Neural progenitor cell (in vitro differentiated cells): ENCODE results near the gene NFS1. TPM values are rescaled to one million over a fixed set of nuclear protein-coding genes. Genes with fewer than 3 reads are reported as not detected.
A peak's percentile ranks its signal among the peaks of the same experiment; 100 is the strongest.

Source experiments
- DNase-seq: peaks from one replicate; pipeline ENCODE4 v3.0.0-alpha.2; 2016; ENCODE audit warnings: low spot score
- H2AFZ ChIP-seq: fragments of 200-600 bp; sonication (generic); replicated peaks from 2 replicates; pipeline ENCODE4 v1.6.1; 2016; ENCODE audit warnings: antibody characterized with exemption
- H3F3A ChIP-seq: fragments of 200-600 bp; sonication (generic); 2 replicates; pipeline ENCODE4 v1.6.1; 2016; ENCODE audit warnings: antibody characterized with exemption, low read depth
- H3K27ac ChIP-seq: fragments of 200-600 bp; sonication (generic); 2 replicates; pipeline ENCODE4 v1.5.1; 2016; ENCODE audit warnings: mild to moderate bottlenecking
- H3K27me3 ChIP-seq: fragments of 200-600 bp; sonication (generic); 2 replicates; pipeline ENCODE4 v1.6.1; 2016; ENCODE audit warnings: mild to moderate bottlenecking, moderate library complexity
- H3K36me3 ChIP-seq: fragments of 200-600 bp; sonication (generic); 2 replicates; pipeline ENCODE4 v1.5.1; 2016
- H3K4me1 ChIP-seq: fragments of 200-600 bp; sonication (generic); 2 replicates; pipeline ENCODE4 v1.6.1; 2016; ENCODE audit warnings: mixed run types
- H3K4me2 ChIP-seq: fragments of 200-600 bp; sonication (generic); 2 replicates; pipeline ENCODE4 v1.6.1; 2016
- H3K4me3 ChIP-seq: fragments of 200-600 bp; sonication (generic); 2 replicates; pipeline ENCODE4 v1.5.1; 2016
- H3K79me2 ChIP-seq: fragments of 200-600 bp; sonication (generic); 2 replicates; pipeline ENCODE4 v1.6.1; 2016; ENCODE audit warnings: low read depth
- H3K9ac ChIP-seq: fragments of 200-600 bp; sonication (generic); 2 replicates; pipeline ENCODE4 v1.6.1; 2016
- H3K9me3 ChIP-seq: fragments of 200-600 bp; sonication (generic); 2 replicates; pipeline ENCODE4 v1.5.1; 2016; ENCODE audit warnings: low read depth
- H4K20me1 ChIP-seq: fragments of 200-600 bp; sonication (generic); 2 replicates; pipeline ENCODE4 v1.6.1; 2016; ENCODE audit warnings: low read depth
- H3K27ac Mint-ChIP-seq: 3 replicates; pipeline ENCODE4 v1.8.0; 2021; ENCODE audit warnings: mixed read lengths
- H3K27me3 Mint-ChIP-seq: 2 replicates; pipeline ENCODE4 v1.8.0; 2022; ENCODE audit warnings: low read depth, mild to moderate bottlenecking, inconsistent platforms, moderate library complexity, mixed read lengths; ENCODE audit not compliant: insufficient read depth
- H3K36me3 Mint-ChIP-seq: 3 replicates; pipeline ENCODE4 v1.8.0; 2021; ENCODE audit warnings: mixed read lengths
- H3K4me1 Mint-ChIP-seq: 3 replicates; pipeline ENCODE4 v1.8.0; 2021; ENCODE audit warnings: mixed read lengths
- H3K4me3 Mint-ChIP-seq: 3 replicates; pipeline ENCODE4 v1.8.0; 2021; ENCODE audit warnings: mild to moderate bottlenecking, moderate library complexity, mixed read lengths
- H3K9me3 Mint-ChIP-seq: 3 replicates; pipeline ENCODE4 v1.8.0; 2020; ENCODE audit warnings: mixed read lengths
- CTCF ChIP-seq: fragments of 200-600 bp; sonication (generic); IDR thresholded peaks from 2 replicates; pipeline ENCODE4 v1.5.1; 2017; ENCODE audit warnings: antibody characterized with exemption, mild to moderate bottlenecking
- EZH2 ChIP-seq: fragments of 200-600 bp; sonication (generic); IDR thresholded peaks from 2 replicates; pipeline ENCODE4 v1.6.1; 2017; ENCODE audit warnings: antibody characterized with exemption, mild to moderate bottlenecking, moderate library complexity
- EZH2phosphoT487 ChIP-seq: fragments of 200-600 bp; sonication (generic); IDR thresholded peaks from 2 replicates; pipeline ENCODE4 v1.6.1; 2017; ENCODE audit warnings: antibody characterized with exemption
- total RNA-seq: library from RNA; depleted of rRNA; stranded (reverse); fragments of >200 nt; gene quantifications from 2 replicates; pipeline ENCODE4 v1.2.3, GENCODE V29; 2015; ENCODE audit warnings: low replicate concordance

Gene NFS1
- total RNA-seq, 1 donor from 2014 or later, result 21.7 TPM

- no peak overlapping the region for H3K27ac ChIP-seq
- peaks cover 35% of the 10 kb centered on the region for H4K20me1 ChIP-seq
- peak overlapping the region; percentile 79 for H3K4me3 ChIP-seq
- DNase-seq, result peak; percentile 13
- H3F3A ChIP-seq, result peaks cover 26% of the 10 kb centered on the region
- Mint-ChIP-seq H3K36me3 (peaks cover 25% of the 10 kb centered on the region), H3K4me3 (peak overlapping the region; percentile 95), H3K9me3 (no peaks in the 10 kb centered on the region), H3K4me1 (peaks cover 29% of the 10 kb centered on the region), H3K27me3 (peaks cover 8% of the 10 kb centered on the region), H3K27ac (peak overlapping the region; percentile 95)
- no peak overlapping the region for H2AFZ ChIP-seq
- H3K9ac ChIP-seq, result peak overlapping the region; percentile 88
- H3K4me2 ChIP-seq, result peak overlapping the region; percentile 87
- TF ChIP-seq EZH2 (no peak), CTCF (no peak), EZH2phosphoT487 (no peak)
- no peaks in the 10 kb centered on the region for H3K9me3 ChIP-seq
- H3K36me3 ChIP-seq, result peaks cover 26% of the 10 kb centered on the region
- H3K79me2 ChIP-seq, result peaks cover 48% of the 10 kb centered on the region
- H3K27me3 ChIP-seq, result no peaks in the 10 kb centered on the region
- peaks cover 21% of the 10 kb centered on the region for H3K4me1 ChIP-seq
Observed at GRCh38 chr20:35742741-35743523, 43.8 kb upstream of the NFS1 start.

GRCh38 chr20:35741892-35742740 lies 43.0 kb upstream of the NFS1 start, which contains the start of gene RBM39:
RBM39 (minus strand) TSS chr20:35742260; CDS start chr20:35740874, 1,386 bp downstream.
- DNase-seq, result peak; percentile 100
- Histone ChIP-seq H3K79me2 (peaks cover 56% of the 10 kb centered on the region), H3K36me3 (peaks cover 26% of the 10 kb centered on the region), H4K20me1 (peaks cover 43% of the 10 kb centered on the region), H3K4me3 (peak within 1 kb of the TSS; percentile 92), H3K9ac (peak within 1 kb of the TSS; percentile 100), H3K27ac (peak within 1 kb of the TSS; percentile 98), H3K9me3 (no peaks in the 10 kb centered on the region), H3K4me1 (peaks cover 21% of the 10 kb centered on the region), H3K27me3 (no peaks in the 10 kb centered on the region), H3F3A (peaks cover 26% of the 10 kb centered on the region), H2AFZ (peak within 1 kb of the TSS; percentile 37), H3K4me2 (peak within 1 kb of the TSS; percentile 97)
- peak; percentile 52 for TF ChIP-seq CTCF
- TF ChIP-seq EZH2phosphoT487, result no peak
- no peaks in the 10 kb centered on the region for H3K9me3 Mint-ChIP-seq
- peaks cover 29% of the 10 kb centered on the region for H3K4me1 Mint-ChIP-seq
- H3K27ac Mint-ChIP-seq, result peak within 1 kb of the TSS; percentile 95
- peaks cover 5% of the 10 kb centered on the region for H3K27me3 Mint-ChIP-seq
- H3K4me3 Mint-ChIP-seq, result peak within 1 kb of the TSS; percentile 95
- H3K36me3 Mint-ChIP-seq, result peaks cover 25% of the 10 kb centered on the region

GRCh38 chr20:35739294-35740163 lies 40.4 kb upstream of the NFS1 start:
- Histone ChIP-seq H3K36me3 (peaks cover 41% of the 10 kb centered on the region), H3F3A (peaks cover 42% of the 10 kb centered on the region), H3K4me3 (peak overlapping the region; percentile 92), H3K27ac (no peak overlapping the region), H3K27me3 (no peaks in the 10 kb centered on the region), H2AFZ (no peak overlapping the region), H3K9me3 (no peaks in the 10 kb centered on the region), H3K79me2 (peaks cover 82% of the 10 kb centered on the region), H3K4me2 (peak overlapping the region; percentile 97), H3K4me1 (peaks cover 21% of the 10 kb centered on the region), H4K20me1 (peaks cover 69% of the 10 kb centered on the region), H3K9ac (no peak overlapping the region)
- H3K4me1 Mint-ChIP-seq, result peaks cover 35% of the 10 kb centered on the region
- H3K4me3 Mint-ChIP-seq, result peak overlapping the region; percentile 79
- H3K36me3 Mint-ChIP-seq, result peaks cover 35% of the 10 kb centered on the region
- peak; percentile 10 for DNase-seq
- no peak overlapping the region for H3K27ac Mint-ChIP-seq
- TF ChIP-seq EZH2phosphoT487 (no peak), EZH2 (no peak), CTCF (no peak)
- no peaks in the 10 kb centered on the region for H3K9me3 Mint-ChIP-seq
- H3K27me3 Mint-ChIP-seq, result peaks cover 3% of the 10 kb centered on the region
